H1 (cell line): ENCODE data around the gene EPHA4. TPM values are rescaled to one million over a fixed set of nuclear protein-coding genes. Genes with fewer than 3 reads are reported as not detected.

Experiments
- ASH2L ChIP-seq: fragments of 200-600, 300-600 bp; sonication (generic); IDR thresholded peaks from one replicate; pipeline ENCODE4 v1.7.1; 2017; ENCODE audit warnings: low read length
- CTCF ChIP-seq, 3 experiments: IDR thresholded peaks; 1 replicate in 2 of 3; 2 replicates in 1 of 3; pipeline versions ENCODE4 v1.5.1 to v1.6.1; 2011; ENCODE audit warnings: low read length in 3 of 3, mild to moderate bottlenecking in 3 of 3, inconsistent platforms in 2 of 3, low read depth in 1 of 3, moderate library complexity in 1 of 3; ENCODE audit not compliant: insufficient read depth in 1 of 3; ENCODE audit errors: control extremely low read depth in 1 of 3
- EZH2 ChIP-seq: fragments of 200-600 bp; sonication (generic); IDR thresholded peaks from 2 replicates; pipeline ENCODE4 v1.7.1; 2012; ENCODE audit warnings: low read depth, mild to moderate bottlenecking, moderate library complexity, low read length, inconsistent platforms; ENCODE audit not compliant: severe bottlenecking
- FOSL1 ChIP-seq: IDR thresholded peaks from 2 replicates; pipeline ENCODE4 v1.6.1; 2011; ENCODE audit warnings: mild to moderate bottlenecking, low read depth, low read length, moderate library complexity; ENCODE audit not compliant: insufficient read depth
- HDAC6 ChIP-seq: IDR thresholded peaks from one replicate; pipeline ENCODE4 v1.7.1; 2012; ENCODE audit warnings: low read depth, mild to moderate bottlenecking, inconsistent platforms, low read length, moderate library complexity
- RXRA ChIP-seq: IDR thresholded peaks from 2 replicates; pipeline ENCODE4 v1.6.1; 2011; ENCODE audit warnings: low read depth, mild to moderate bottlenecking, low read length, moderate library complexity; ENCODE audit not compliant: insufficient read depth
- polyA plus RNA-seq, 7 experiments: library from polyadenylated mRNA; depleted of rRNA in 3 of 7; stranded (reverse) in 5 of 7; unstranded in 2 of 7; fragments of >200 nt in 5 of 7; fragments of 200-250 nt in 2 of 7; gene quantifications; 1 replicate in 5 of 7; 2 replicates in 1 of 7; 4 replicates in 1 of 7; pipeline versions ENCODE4 v1.2.1 to v1.2.3, GENCODE V29; 2011 to 2013; ENCODE audit warnings: missing spikeins in 2 of 7, mixed read lengths in 2 of 7
- total RNA-seq: library from RNA; stranded (reverse); fragmentation: NEBNext Ultra II Directional; extraction: Animal tissue kit (Norgen Biotek cat#: 25700); gene quantifications from 2 replicates; pipeline ENCODE4 v1.2.1, GENCODE V29; 2021

The EPHA4 gene
- total and polyA plus RNA-seq, 2 of the 8 experiments (the other 6 are each of a cell fraction or from before 2014, with no cell fraction given): 4.3 to 5.7 TPM

GRCh38 chr2:221500501-221501209 lies 71.4 kb downstream of the EPHA4 start (continued):
- TF ChIP-seq CTCF (IDR thresholded peaks at IDR 0.05; ENCODE audit: control extremely low read depth in 1 of 3, insufficient read depth in 1 of 3, low read depth in 1 of 3, low read length in 3 of 3): no peak
- TF ChIP-seq ASH2L: no peak
- TF ChIP-seq FOSL1: no peak
- no peak for TF ChIP-seq RXRA
- no peak for TF ChIP-seq EZH2
- no peak for TF ChIP-seq HDAC6
